Measurements from ENCODE around the gene RDH13.
A peak's percentile ranks its signal among the peaks of the same experiment; 100 is the strongest.

RDH13 gene

GRCh38 chr19:55062735-55063491 is at the start of gene RDH13:
TSS of gene RDH13 (minus strand) at chr19:55063148. CDS start at chr19:55063032, 116 bp downstream.
- TF ChIP-seq EZH2phosphoT487 (IDR thresholded peaks at IDR 0.05; ENCODE audit: borderline replicate concordance) (no peak), CTCF (conservative IDR thresholded peaks at IDR 0.05; ENCODE audit: low read length) (no peak)
- H2AFZ ChIP-seq (ENCODE audit: low read length) = no peak within 1 kb of the TSS
- no peak within 1 kb of the TSS for H3K4me3 ChIP-seq (ENCODE audit: low read length, poor library complexity, severe bottlenecking)

GRCh38 chr19:55112246-55112776 is 49.4 kb upstream of the RDH13 start:
- no peak for TF ChIP-seq CTCF (conservative IDR thresholded peaks at IDR 0.05; ENCODE audit: low read length)
- TF ChIP-seq EZH2phosphoT487 (IDR thresholded peaks at IDR 0.05; ENCODE audit: borderline replicate concordance) = no peak
- Histone ChIP-seq H2AFZ (ENCODE audit: low read length) (no peak overlapping the region), H3K9me3 (ENCODE audit: insufficient read depth, low read depth, low read length) (no peaks in the 10 kb centered on the region), H4K20me1 (ENCODE audit: insufficient read depth, low read length, poor library complexity, severe bottlenecking) (peaks cover 50% of the 10 kb centered on the region), H3K9ac (ENCODE audit: low read depth, low read length, poor library complexity, severe bottlenecking) (no peak overlapping the region), H3K4me1 (ENCODE audit: insufficient read depth, low read length, poor library complexity, severe bottlenecking) (peaks cover 27% of the 10 kb centered on the region), H3F3A (ENCODE audit: low read depth) (no peaks in the 10 kb centered on the region), H3K4me2 (ENCODE audit: low read depth, low read length, poor library complexity, severe bottlenecking) (peak overlapping the region; percentile 82), H3K4me3 (ENCODE audit: low read length, poor library complexity, severe bottlenecking) (no peak overlapping the region), H3K9me2 (replicated peaks; ENCODE audit: low read depth, low read length) (no peaks in the 10 kb centered on the region), H3K36me3 (ENCODE audit: insufficient read depth, low read length) (peaks cover 12% of the 10 kb centered on the region; the same call in 1 of the 2 replicates), H3K79me2 (ENCODE audit: insufficient read depth, low read length) (peaks cover 55% of the 10 kb centered on the region), H3K27me3 (ENCODE audit: insufficient read depth, low read length, poor library complexity, severe bottlenecking) (no peaks in the 10 kb centered on the region)

More at GRCh38 chr19:55062735-55063491, at the start of gene RDH13:
- Histone ChIP-seq H3K27me3 (ENCODE audit: insufficient read depth, low read length, poor library complexity, severe bottlenecking) (no peaks in the 10 kb centered on the region), H3K36me3 (ENCODE audit: insufficient read depth, low read length) (no peaks in the 10 kb centered on the region), H3F3A (ENCODE audit: low read depth) (no peaks in the 10 kb centered on the region), H3K4me2 (ENCODE audit: low read depth, low read length, poor library complexity, severe bottlenecking) (no peak within 1 kb of the TSS), H3K9me3 (ENCODE audit: insufficient read depth, low read depth, low read length) (no peaks in the 10 kb centered on the region), H4K20me1 (ENCODE audit: insufficient read depth, low read length, poor library complexity, severe bottlenecking) (no peaks in the 10 kb centered on the region), H3K9ac (ENCODE audit: low read depth, low read length, poor library complexity, severe bottlenecking) (no peak within 1 kb of the TSS), H3K79me2 (ENCODE audit: insufficient read depth, low read length) (no peaks in the 10 kb centered on the region), H3K9me2 (replicated peaks; ENCODE audit: low read depth, low read length) (no peaks in the 10 kb centered on the region), H3K4me1 (ENCODE audit: insufficient read depth, low read length, poor library complexity, severe bottlenecking) (no peaks in the 10 kb centered on the region)

GRCh38 chr19:55111238-55111831 is 48.4 kb upstream of the RDH13 start:
- no peak overlapping the region for H3K9ac ChIP-seq (ENCODE audit: low read depth, low read length, poor library complexity, severe bottlenecking)
- TF ChIP-seq CTCF (conservative IDR thresholded peaks at IDR 0.05; ENCODE audit: low read length) = no peak
- no peak for TF ChIP-seq EZH2phosphoT487 (IDR thresholded peaks at IDR 0.05; ENCODE audit: borderline replicate concordance)
- no peak overlapping the region for H3K4me3 ChIP-seq (ENCODE audit: low read length, poor library complexity, severe bottlenecking)
- no peaks in the 10 kb centered on the region for H3F3A ChIP-seq (ENCODE audit: low read depth)
- no peaks in the 10 kb centered on the region for H3K9me2 ChIP-seq (replicated peaks; ENCODE audit: low read depth, low read length)
- peaks cover 27% of the 10 kb centered on the region for H3K4me1 ChIP-seq (ENCODE audit: insufficient read depth, low read length, poor library complexity, severe bottlenecking)
- H3K79me2 ChIP-seq (ENCODE audit: insufficient read depth, low read length) = peaks cover 49% of the 10 kb centered on the region
- no peaks in the 10 kb centered on the region for H3K27me3 ChIP-seq (ENCODE audit: insufficient read depth, low read length, poor library complexity, severe bottlenecking)
- H3K36me3 ChIP-seq (ENCODE audit: insufficient read depth, low read length) = peaks cover 12% of the 10 kb centered on the region; the same call in 1 of the 2 replicates
- H4K20me1 ChIP-seq (ENCODE audit: insufficient read depth, low read length, poor library complexity, severe bottlenecking) = peaks cover 48% of the 10 kb centered on the region
- H3K9me3 ChIP-seq (ENCODE audit: insufficient read depth, low read depth, low read length) = no peaks in the 10 kb centered on the region
- H3K4me2 ChIP-seq (ENCODE audit: low read depth, low read length, poor library complexity, severe bottlenecking) = no peak overlapping the region
- no peak overlapping the region for H2AFZ ChIP-seq (ENCODE audit: low read length)
